ENCODE data around the gene GRID1. TPM values are rescaled to one million over a fixed set of nuclear protein-coding genes. Genes with fewer than 3 reads are reported as not detected.
A peak's percentile ranks its signal among the peaks of the same experiment; 100 is the strongest.

GRID1 gene
- total and polyA plus RNA-seq, 5 donors, result 0.06 to 1.8 (median 0.29) TPM

DNA sequence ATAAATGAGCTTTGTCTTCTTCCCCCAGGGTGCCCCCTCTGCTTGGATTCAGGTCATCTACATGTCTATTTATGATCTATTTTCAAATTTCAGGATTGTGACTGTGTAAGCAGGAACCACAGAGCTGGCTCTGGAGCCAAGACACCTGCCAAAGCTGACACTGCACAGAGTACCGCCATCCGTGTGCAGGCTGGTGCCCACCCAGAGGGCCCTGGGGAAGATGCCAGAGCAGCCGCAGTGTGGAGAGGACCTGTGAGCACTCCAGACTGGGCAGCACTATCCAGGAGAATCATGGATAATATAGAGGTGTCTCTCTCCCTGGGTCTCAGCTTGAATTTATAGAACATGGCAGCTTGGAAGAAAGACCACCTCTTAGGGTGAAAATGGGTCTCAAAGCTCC lies 577.5 kb downstream of the GRID1 start:
- no peak for DNase-seq
- WGBS, result 76% methylated on average over 3 of the region's 3 CpGs
- no peak overlapping the region for H3K4me3 ChIP-seq (ENCODE audit: low read length)
- no peaks in the 10 kb centered on the region for H3K4me1 ChIP-seq (ENCODE audit: control insufficient read depth, insufficient read depth, low read length)
- intact Hi-C loops (cut with DNase I), result loop anchor here in 1 of 4 donors (10.0 kb wide), 1 partner anchor 586 kb away; no protein-coding TSS in a partner anchor
- no peak overlapping the region for H3K27ac ChIP-seq (ENCODE audit: low read length)
- no peaks in the 10 kb centered on the region for H3K9me3 ChIP-seq (ENCODE audit: control insufficient read depth, low read length)
- H3K27me3 ChIP-seq (ENCODE audit: control insufficient read depth, insufficient read depth), result no peaks in the 10 kb centered on the region
- no peak for ATAC-seq

DNA sequence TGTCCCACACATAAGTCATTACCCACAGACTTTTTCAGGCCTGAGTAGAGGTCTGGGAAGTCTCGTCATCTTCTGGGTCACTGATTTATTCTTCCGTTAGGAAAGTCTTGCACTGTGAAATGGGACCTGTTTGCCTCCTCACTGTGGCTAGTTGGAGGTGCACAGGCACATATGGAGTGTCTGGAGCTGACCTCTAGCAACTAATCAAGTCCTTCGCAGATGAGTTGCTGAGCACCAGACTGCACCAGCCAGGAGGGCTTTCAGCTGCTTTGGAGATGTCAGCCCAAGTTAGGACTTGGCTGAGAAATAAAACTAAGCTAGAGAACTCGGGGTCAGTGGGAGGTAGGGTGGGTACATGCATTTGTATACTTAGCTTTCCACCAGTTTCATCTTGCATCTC lies 578.0 kb downstream of the GRID1 start:
- H3K9me3 ChIP-seq (ENCODE audit: control insufficient read depth, low read length), result no peaks in the 10 kb centered on the region
- no peak overlapping the region for H3K27ac ChIP-seq (ENCODE audit: low read length)
- intact Hi-C loops (cut with DNase I), result loop anchor here in 1 of 4 donors (10.0 kb wide), 1 partner anchor 586 kb away; no protein-coding TSS in a partner anchor
- WGBS, result 87% methylated on average over 4 of the region's 4 CpGs
- ATAC-seq, result no peak
- H3K4me1 ChIP-seq (ENCODE audit: control insufficient read depth, insufficient read depth, low read length), result no peaks in the 10 kb centered on the region
- H3K27me3 ChIP-seq (ENCODE audit: control insufficient read depth, insufficient read depth), result no peaks in the 10 kb centered on the region
- H3K4me3 ChIP-seq (ENCODE audit: low read length), result no peak overlapping the region
- no peak for DNase-seq

DNA sequence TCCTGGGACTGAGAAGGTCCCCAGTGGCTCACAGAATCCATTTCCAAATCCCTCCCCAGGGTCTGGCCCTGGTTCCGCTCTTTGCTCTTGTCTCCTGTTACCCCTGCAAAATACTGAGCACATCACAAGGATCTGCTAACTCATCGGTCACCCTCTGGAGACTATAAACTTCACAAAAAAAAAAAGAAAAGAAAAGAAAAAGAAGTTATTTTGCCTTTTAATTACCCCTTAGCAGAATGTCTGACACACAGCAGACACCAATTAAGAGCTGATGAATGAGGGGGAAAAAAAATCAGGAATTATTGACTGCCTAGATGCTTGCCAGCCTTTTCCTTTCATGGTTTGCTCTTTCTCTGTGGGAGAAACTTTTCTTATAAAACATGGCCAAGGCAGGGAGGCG lies 578.7 kb downstream of the GRID1 start:
- ATAC-seq (no peak), DNase-seq (no peak)
- no peak overlapping the region for H3K27ac ChIP-seq (ENCODE audit: low read length)
- WGBS, result 93% methylated on average over 3 of the region's 3 CpGs
- H3K4me1 ChIP-seq (ENCODE audit: control insufficient read depth, insufficient read depth, low read length), result no peaks in the 10 kb centered on the region
- intact Hi-C loops (cut with DNase I), result loop anchor here in 1 of 4 donors (10.0 kb wide), 1 partner anchor 587 kb away; no protein-coding TSS in a partner anchor
- no peak overlapping the region for H3K4me3 ChIP-seq (ENCODE audit: low read length)
- H3K9me3 ChIP-seq (ENCODE audit: control insufficient read depth, low read length), result no peaks in the 10 kb centered on the region
- no peaks in the 10 kb centered on the region for H3K27me3 ChIP-seq (ENCODE audit: control insufficient read depth, insufficient read depth)

DNA sequence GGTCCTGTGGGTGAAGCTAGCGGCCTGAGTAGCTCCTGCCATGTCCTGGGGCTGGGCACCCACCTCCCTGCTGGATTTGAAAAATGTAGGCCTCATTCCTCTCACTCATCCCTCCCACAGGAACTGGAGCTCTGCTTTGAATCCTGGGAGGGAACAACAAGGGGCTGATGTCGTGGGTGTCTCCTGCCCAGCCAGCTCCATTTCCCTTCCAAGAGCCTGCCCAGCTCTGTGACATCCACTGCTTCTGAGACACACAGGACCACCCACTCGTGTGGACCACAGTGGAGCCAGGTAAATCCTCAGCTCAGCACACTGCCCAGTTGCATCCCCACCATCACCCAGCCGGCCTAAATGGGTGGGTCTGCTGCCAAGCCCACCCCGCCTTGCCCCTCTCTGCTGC lies 579.2 kb downstream of the GRID1 start:
- no peak overlapping the region for H3K4me3 ChIP-seq (ENCODE audit: low read length)
- H3K4me1 ChIP-seq (ENCODE audit: control insufficient read depth, insufficient read depth, low read length), result no peaks in the 10 kb centered on the region
- no peaks in the 10 kb centered on the region for H3K27me3 ChIP-seq (ENCODE audit: control insufficient read depth, insufficient read depth)
- DNase-seq, result no peak
- intact Hi-C loops (cut with DNase I), result loop anchor here in 1 of 4 donors (10.0 kb wide), 1 partner anchor 587 kb away; no protein-coding TSS in a partner anchor
- no peaks in the 10 kb centered on the region for H3K9me3 ChIP-seq (ENCODE audit: control insufficient read depth, low read length)
- H3K27ac ChIP-seq (ENCODE audit: low read length), result no peak overlapping the region
- 83% methylated on average over 5 of the region's 5 CpGs for WGBS
- no peak for ATAC-seq

- Histone ChIP-seq H3K4me3 (ENCODE audit: low read length) (no peak overlapping the region), H3K27me3 (ENCODE audit: control insufficient read depth, insufficient read depth) (no peaks in the 10 kb centered on the region), H3K9me3 (ENCODE audit: control insufficient read depth, low read length) (no peaks in the 10 kb centered on the region), H3K4me1 (ENCODE audit: control insufficient read depth, insufficient read depth, low read length) (no peaks in the 10 kb centered on the region), H3K27ac (ENCODE audit: low read length) (no peak overlapping the region)
- 58% methylated on average over 10 of the region's 10 CpGs for WGBS
- peak; percentile 41 to 49 for ATAC-seq
- intact Hi-C loops (cut with DNase I), result loop anchor here in 1 of 4 donors (10.0 kb wide), 1 partner anchor 588 kb away; no protein-coding TSS in a partner anchor
- DNase-seq, result peak in 1 of 3 donors; percentile 53
Observed at GRCh38 chr10:85786401-85786899, 580.1 kb downstream of the GRID1 start.

DNA sequence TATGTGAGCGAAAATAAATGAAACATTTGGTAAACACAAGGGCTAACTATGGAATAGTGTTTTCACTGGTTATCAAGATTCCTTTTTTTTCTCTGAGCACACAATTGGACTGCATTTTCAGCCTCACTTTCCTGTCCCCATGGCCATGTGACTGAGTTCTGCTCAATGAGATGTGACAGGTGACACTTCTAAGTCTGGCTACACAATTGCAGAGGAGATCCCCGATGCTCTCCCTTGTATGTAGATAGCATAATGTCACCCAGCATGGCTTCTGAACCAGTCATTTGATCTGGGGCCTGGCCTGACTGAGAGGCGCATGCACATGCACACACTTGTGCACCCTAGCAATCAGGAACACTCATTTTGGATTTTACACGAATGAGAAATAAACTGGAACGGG lies 581.8 kb downstream of the GRID1 start:
- H3K27ac ChIP-seq (ENCODE audit: low read length), result no peak overlapping the region
- 67% methylated on average over 5 of the region's 5 CpGs for WGBS
- intact Hi-C loops (cut with DNase I), result loop anchor here in 1 of 4 donors (10.0 kb wide), 1 partner anchor 590 kb away; no protein-coding TSS in a partner anchor
- no peak for DNase-seq
- no peaks in the 10 kb centered on the region for H3K27me3 ChIP-seq (ENCODE audit: control insufficient read depth, insufficient read depth)
- ATAC-seq, result no peak
- no peaks in the 10 kb centered on the region for H3K4me1 ChIP-seq (ENCODE audit: control insufficient read depth, insufficient read depth, low read length)
- no peaks in the 10 kb centered on the region for H3K9me3 ChIP-seq (ENCODE audit: control insufficient read depth, low read length)
- H3K4me3 ChIP-seq (ENCODE audit: low read length), result no peak overlapping the region

DNA sequence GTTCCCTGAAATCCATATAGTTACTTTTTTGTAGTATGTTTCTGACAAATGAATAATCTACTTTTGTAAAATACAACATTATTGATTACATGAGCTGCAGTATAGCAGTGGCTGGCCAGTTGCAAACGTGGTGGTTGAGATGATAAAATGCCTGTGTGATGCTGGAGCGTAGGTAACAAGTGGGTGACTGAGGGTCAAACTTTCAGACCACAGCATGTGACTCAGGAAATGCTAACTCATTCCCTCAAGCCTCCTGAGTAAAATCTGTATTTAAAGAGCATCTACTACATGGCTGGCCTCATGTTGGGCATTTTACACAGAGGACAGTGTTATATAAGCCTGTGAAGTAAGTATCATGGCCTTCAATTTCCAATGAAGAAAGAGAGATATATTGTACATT lies 585.2 kb downstream of the GRID1 start:
- no peaks in the 10 kb centered on the region for H3K4me1 ChIP-seq (ENCODE audit: control insufficient read depth, insufficient read depth, low read length)
- H3K9me3 ChIP-seq (ENCODE audit: control insufficient read depth, low read length), result no peaks in the 10 kb centered on the region
- intact Hi-C loops (cut with DNase I), result loop anchor here in 1 of 4 donors (10.0 kb wide), 1 partner anchor 593 kb away; no protein-coding TSS in a partner anchor
- DNase-seq (no peak), ATAC-seq (no peak)
- H3K4me3 ChIP-seq (ENCODE audit: low read length), result no peak overlapping the region
- H3K27me3 ChIP-seq (ENCODE audit: control insufficient read depth, insufficient read depth), result no peaks in the 10 kb centered on the region
- no peak overlapping the region for H3K27ac ChIP-seq (ENCODE audit: low read length)
- WGBS, result 77% methylated on average over 2 of the region's 2 CpGs

DNA sequence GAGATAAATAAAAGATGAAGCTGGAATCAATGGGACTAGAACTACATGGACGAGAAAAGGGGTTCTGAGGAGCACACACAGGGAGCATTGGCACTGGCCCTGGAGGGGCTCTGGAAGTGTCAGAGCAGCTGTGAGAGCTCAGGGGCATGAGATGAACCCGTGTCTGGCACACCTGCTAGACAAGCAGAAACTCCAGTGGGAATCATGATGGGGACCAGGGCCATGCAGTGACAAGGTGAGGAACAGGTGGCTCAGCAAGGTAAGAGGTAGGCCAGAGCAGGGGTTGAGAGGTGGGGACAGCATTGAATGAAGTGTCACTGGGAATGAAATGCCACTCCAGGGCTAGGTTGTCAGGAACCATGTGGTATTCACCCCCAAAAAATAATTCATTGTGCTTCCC lies 588.5 kb downstream of the GRID1 start:
- ATAC-seq, result no peak
- Histone ChIP-seq H3K27me3 (ENCODE audit: control insufficient read depth, insufficient read depth) (no peaks in the 10 kb centered on the region), H3K4me1 (ENCODE audit: control insufficient read depth, insufficient read depth, low read length) (no peaks in the 10 kb centered on the region), H3K4me3 (ENCODE audit: low read length) (no peak overlapping the region), H3K9me3 (ENCODE audit: control insufficient read depth, low read length) (no peaks in the 10 kb centered on the region), H3K27ac (ENCODE audit: low read length) (no peak overlapping the region)
- no peak for DNase-seq
- intact Hi-C loops (cut with DNase I), result no loop called here
- WGBS, result 79% methylated on average over 2 of the region's 2 CpGs

GRCh38 chr10:85767891-85768290 lies 598.7 kb downstream of the GRID1 start:
- ATAC-seq (no peak), DNase-seq (no peak)
- intact Hi-C loops (cut with DNase I), result no loop called here
- Histone ChIP-seq H3K27ac (ENCODE audit: low read length) (no peak overlapping the region), H3K27me3 (ENCODE audit: control insufficient read depth, insufficient read depth) (no peaks in the 10 kb centered on the region), H3K4me3 (ENCODE audit: low read length) (no peak overlapping the region), H3K9me3 (ENCODE audit: control insufficient read depth, low read length) (no peaks in the 10 kb centered on the region), H3K4me1 (ENCODE audit: control insufficient read depth, insufficient read depth, low read length) (no peaks in the 10 kb centered on the region)
- 30% methylated on average over 2 of the region's 2 CpGs for WGBS

DNA sequence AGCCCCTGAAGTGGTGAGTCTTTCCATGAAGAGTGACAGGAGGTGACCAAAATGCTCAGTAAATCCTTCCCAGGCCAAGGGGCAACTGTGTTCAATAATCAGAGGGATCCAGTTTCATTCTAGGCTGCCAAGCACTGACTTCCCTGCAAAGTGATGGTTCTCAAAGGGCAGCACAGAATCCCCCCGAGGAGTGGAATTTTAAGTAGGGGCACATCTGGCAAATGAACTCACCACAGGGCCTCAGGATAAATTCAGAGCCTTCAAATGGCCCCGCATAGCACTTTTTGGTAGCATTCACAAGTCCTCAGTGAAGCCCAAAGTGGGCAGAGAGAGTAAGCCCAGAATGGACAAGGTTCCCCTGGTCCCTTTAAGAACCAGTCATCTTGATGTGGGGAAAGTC lies 602.5 kb downstream of the GRID1 start:
- Histone ChIP-seq H3K9me3 (ENCODE audit: control insufficient read depth, low read length) (no peaks in the 10 kb centered on the region), H3K4me1 (ENCODE audit: control insufficient read depth, insufficient read depth, low read length) (no peaks in the 10 kb centered on the region), H3K4me3 (ENCODE audit: low read length) (no peak overlapping the region), H3K27me3 (ENCODE audit: control insufficient read depth, insufficient read depth) (no peaks in the 10 kb centered on the region), H3K27ac (ENCODE audit: low read length) (no peak overlapping the region)
- intact Hi-C loops (cut with DNase I), result no loop called here
- DNase-seq (no peak), ATAC-seq (no peak)
- WGBS, result 68% methylated on average over 2 of the region's 2 CpGs

- no peak overlapping the region for H3K4me3 ChIP-seq (ENCODE audit: low read length)
- no peaks in the 10 kb centered on the region for H3K4me1 ChIP-seq (ENCODE audit: control insufficient read depth, insufficient read depth, low read length)
- no peak for DNase-seq
- H3K27me3 ChIP-seq (ENCODE audit: control insufficient read depth, insufficient read depth), result no peaks in the 10 kb centered on the region
- intact Hi-C loops (cut with DNase I), result no loop called here
- no peaks in the 10 kb centered on the region for H3K9me3 ChIP-seq (ENCODE audit: control insufficient read depth, low read length)
- no peak overlapping the region for H3K27ac ChIP-seq (ENCODE audit: low read length)
- no peak for ATAC-seq
- 40% methylated on average over 3 of the region's 3 CpGs for WGBS
Observed at GRCh38 chr10:85761906-85762445, 604.6 kb downstream of the GRID1 start.
